RWPE1 (cell line): ENCODE results near the gene TTC22.

Experiments
- CTCF ChIA-PET: fragments of 350-600 bp; sonication (Branson Sonifier 250); formaldehyde crosslinking; extraction: SDS; loops from one replicate; lab custom pipeline; 2021; lab: Yijun Ruan, JAX
- POLR2A ChIA-PET: fragments of 400-600 bp; formaldehyde crosslinking; extraction: SDS; loops from one replicate; lab custom pipeline; 2020; ENCODE audit warnings: antibody characterized with exemption; ENCODE audit not compliant: low non-redundant PET; lab: Yijun Ruan, JAX
- DNase-seq: peaks from one replicate; pipeline ENCODE4 v3.0.0; 2012; ENCODE audit warnings: low spot score
- H3K27ac ChIP-seq: fragments of 450-650 bp; 2 replicates; pipeline ENCODE4 v1.5.1; 2017
- CTCF ChIP-seq: fragments of 450-650 bp; conservative IDR thresholded peaks from 2 replicates; pipeline ENCODE4 v1.5.1; 2017; ENCODE audit warnings: low read depth, mild to moderate bottlenecking

TTC22 gene

GRCh38 chr1:54751426-54751825 is 49.7 kb downstream of the TTC22 start:
- ChIA-PET CTCF (no interaction called here), POLR2A (no interaction called here)
- no peak overlapping the region for H3K27ac ChIP-seq
- TF ChIP-seq CTCF: no peak
- DNase-seq: no peak

DNA sequence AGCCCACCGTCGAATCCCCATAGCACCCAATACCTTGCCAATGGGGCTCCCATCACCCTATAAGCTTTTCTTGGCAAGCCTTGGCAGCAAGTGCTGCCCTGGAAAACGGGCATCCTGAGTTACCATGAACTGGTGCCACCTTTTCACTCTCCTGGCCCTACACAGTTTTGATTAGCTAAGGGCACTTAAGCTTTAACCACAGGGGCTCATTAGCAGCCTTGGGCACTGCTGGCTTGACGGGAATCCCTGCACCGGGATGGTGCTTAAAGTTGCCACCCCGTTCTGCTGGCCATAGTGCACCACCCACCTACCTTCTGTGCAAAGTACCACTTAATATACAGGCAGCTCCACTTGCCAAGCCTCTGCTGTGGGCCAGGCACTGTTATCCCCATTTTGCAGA is 50.5 kb downstream of the TTC22 start:
- ChIA-PET CTCF (no interaction called here), POLR2A (no interaction called here)
- H3K27ac ChIP-seq: no peak overlapping the region
- DNase-seq: no peak
- no peak for TF ChIP-seq CTCF

GRCh38 chr1:54748094-54748835 is 52.9 kb downstream of the TTC22 start:
- TF ChIP-seq CTCF: no peak
- ChIA-PET POLR2A (interaction anchor here (0.6 kb wide), 1 partner anchor 547 kb away, joined by 3 read pairs; no protein-coding TSS in a partner anchor), CTCF (no interaction called here)
- no peak for DNase-seq
- H3K27ac ChIP-seq: no peak overlapping the region

DNA sequence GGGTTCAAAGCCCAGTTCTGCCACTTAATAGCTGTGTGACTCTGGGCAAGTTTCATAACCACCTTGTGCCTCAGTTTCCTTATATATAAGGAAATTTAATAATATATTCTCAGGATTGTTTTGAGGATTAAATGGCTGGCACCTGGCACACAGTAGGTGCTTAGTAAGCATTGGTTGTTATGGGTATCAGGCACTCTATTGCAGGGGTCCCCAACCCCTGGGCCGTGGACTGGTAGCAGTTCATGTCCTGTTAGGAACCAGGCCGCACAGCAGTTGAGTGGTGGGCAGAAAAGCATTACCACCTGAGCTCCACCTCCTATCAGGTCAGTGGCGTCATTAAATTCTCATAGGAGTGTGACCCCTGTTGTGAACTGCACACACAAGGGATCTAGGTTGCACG is 55.3 kb downstream of the TTC22 start:
- POLR2A ChIA-PET: no interaction called here
- CTCF ChIA-PET: interaction anchor here (0.6 to 0.9 kb wide), 2 partner anchors 55 to 664 kb away, joined by 3 to 4 read pairs; partner anchors contain the start of gene TTC22
- no peak for DNase-seq
- H3K27ac ChIP-seq: no peak overlapping the region
- no peak for TF ChIP-seq CTCF

- no peak overlapping the region for H3K27ac ChIP-seq
- no peak for TF ChIP-seq CTCF
- no peak for DNase-seq
- POLR2A ChIA-PET: no interaction called here
- CTCF ChIA-PET: interaction anchor here (0.6 to 0.9 kb wide), 2 partner anchors 56 to 664 kb away, joined by 3 to 4 read pairs; partner anchors contain the start of gene TTC22
Measured at GRCh38 chr1:54745274-54745673, 55.8 kb downstream of the TTC22 start.

DNA sequence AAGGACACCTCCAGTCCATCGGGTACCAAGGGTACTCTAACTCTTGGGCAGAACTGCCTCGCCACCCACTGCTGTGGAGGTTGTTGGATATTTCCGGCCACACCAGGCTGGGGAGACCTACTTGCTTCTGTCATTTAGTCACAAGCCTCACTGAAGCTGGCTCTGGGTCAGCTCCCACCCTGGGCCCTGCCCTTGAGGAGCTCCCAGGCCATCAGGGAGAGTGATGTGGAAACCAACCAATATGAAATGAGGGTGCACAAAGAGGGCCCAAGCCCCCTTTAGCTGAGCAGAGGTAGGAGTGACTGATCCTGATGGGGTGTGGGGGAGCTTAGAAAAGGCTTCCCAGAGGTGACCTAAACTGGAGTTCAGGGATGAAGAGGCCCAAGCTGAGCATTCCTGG is 56.4 kb downstream of the TTC22 start:
- TF ChIP-seq CTCF: no peak
- no peak for DNase-seq
- ChIA-PET CTCF (no interaction called here), POLR2A (no interaction called here)
- H3K27ac ChIP-seq: no peak overlapping the region
